ENCODE data around the gene MINAR1.

Gene MINAR1

DNA sequence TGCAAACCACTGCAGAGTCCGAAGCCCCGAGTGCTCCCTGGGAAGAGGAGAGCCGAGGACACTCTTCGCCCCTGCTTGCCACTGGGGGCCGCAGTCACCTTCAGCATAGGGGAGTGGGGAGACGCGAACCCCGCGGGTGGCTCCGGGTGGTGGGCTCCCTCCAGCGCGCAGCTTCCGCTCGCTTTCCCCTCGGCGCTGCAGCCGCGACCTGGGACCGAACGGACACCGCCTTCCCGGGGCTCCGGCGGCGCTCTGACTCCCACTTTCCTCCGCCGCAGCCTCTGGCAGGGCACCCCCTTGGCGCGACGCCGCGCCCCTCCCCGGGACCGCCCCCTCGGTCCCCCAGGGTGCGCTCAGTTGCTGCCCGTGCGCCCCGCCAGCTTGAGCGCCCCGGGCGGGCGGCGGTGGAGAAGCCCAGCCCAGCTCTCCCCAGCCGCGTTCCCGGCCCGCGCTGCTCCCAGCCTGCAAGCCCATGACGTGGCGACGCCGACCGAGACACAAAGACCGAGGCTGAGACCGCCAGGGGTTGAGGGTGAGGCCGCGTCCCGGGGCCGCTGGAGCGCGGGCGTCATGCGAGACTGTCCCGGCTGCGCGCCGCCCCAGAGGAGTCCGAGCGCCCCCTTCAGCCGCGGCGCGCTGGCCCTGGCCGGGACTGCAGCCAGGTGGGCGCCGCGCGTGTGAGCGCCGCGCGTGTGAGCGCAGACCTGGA, at the start of gene MINAR1:
MINAR1 (plus strand) TSS at position 701 of the 709 bp plus-strand sequence. CDS start 23,812 bp downstream, outside the sequence.
- no peak for DNase-seq
- H3K79me2 ChIP-seq (ENCODE audit: low read length) = no peaks in the 10 kb centered on the region
- no peaks in the 10 kb centered on the region for H3K36me3 ChIP-seq (replicated peaks; ENCODE audit: insufficient read depth, low read length)
- no peaks in the 10 kb centered on the region for H3F3A ChIP-seq (ENCODE audit: insufficient read depth, low read length)
- H3K27me3 ChIP-seq (replicated peaks; ENCODE audit: insufficient read depth, low read length) = no peaks in the 10 kb centered on the region
- H3K27ac ChIP-seq (ENCODE audit: low read length) = no peak within 1 kb of the TSS
- H4K20me1 ChIP-seq (ENCODE audit: insufficient read depth, low read length) = no peaks in the 10 kb centered on the region
- TF ChIP-seq EZH2phosphoT487 (IDR thresholded peaks at IDR 0.05; ENCODE audit: low read length) = no peak
- TF ChIP-seq EZH2 (optimal IDR thresholded peaks at IDR 0.05; ENCODE audit: low read depth, low read length) = no peak
- TF ChIP-seq CTCF (IDR thresholded peaks at IDR 0.05; ENCODE audit: low read length) = no peak
- no peaks in the 10 kb centered on the region for H3K9me2 ChIP-seq (replicated peaks; ENCODE audit: insufficient read depth, low read length)
- no peak within 1 kb of the TSS for H3K4me2 ChIP-seq (ENCODE audit: low read depth, low read length)
- no peak within 1 kb of the TSS for H3K4me3 ChIP-seq (ENCODE audit: low read length)
- no peak within 1 kb of the TSS for H2AFZ ChIP-seq (ENCODE audit: low read length)
- no peaks in the 10 kb centered on the region for H3K9me3 ChIP-seq (replicated peaks; ENCODE audit: insufficient read depth, low read length)
- H3K4me1 ChIP-seq (ENCODE audit: low read length) = peaks cover 10% of the 10 kb centered on the region; the same call in 1 of the 2 replicates
- no peak within 1 kb of the TSS for H3K9ac ChIP-seq (ENCODE audit: low read length)

- no peak overlapping the region for H3K27ac ChIP-seq (ENCODE audit: low read length)
- no peak overlapping the region for H3K4me3 ChIP-seq (ENCODE audit: low read length)
- no peak overlapping the region for H3K4me2 ChIP-seq (ENCODE audit: low read depth, low read length)
- H3K9ac ChIP-seq (ENCODE audit: low read length) = no peak overlapping the region
- no peaks in the 10 kb centered on the region for H3K9me3 ChIP-seq (replicated peaks; ENCODE audit: insufficient read depth, low read length)
- DNase-seq = no peak
- no peak for TF ChIP-seq CTCF (IDR thresholded peaks at IDR 0.05; ENCODE audit: low read length)
- TF ChIP-seq EZH2 (optimal IDR thresholded peaks at IDR 0.05; ENCODE audit: low read depth, low read length) = no peak
- no peak for TF ChIP-seq EZH2phosphoT487 (IDR thresholded peaks at IDR 0.05; ENCODE audit: low read length)
- no peaks in the 10 kb centered on the region for H3K79me2 ChIP-seq (ENCODE audit: low read length)
- no peaks in the 10 kb centered on the region for H3K9me2 ChIP-seq (replicated peaks; ENCODE audit: insufficient read depth, low read length)
- H3K4me1 ChIP-seq (ENCODE audit: low read length) = no peaks in the 10 kb centered on the region
- H3K27me3 ChIP-seq (replicated peaks; ENCODE audit: insufficient read depth, low read length) = no peaks in the 10 kb centered on the region
- no peak overlapping the region for H2AFZ ChIP-seq (ENCODE audit: low read length)
- no peaks in the 10 kb centered on the region for H4K20me1 ChIP-seq (ENCODE audit: insufficient read depth, low read length)
- no peaks in the 10 kb centered on the region for H3K36me3 ChIP-seq (replicated peaks; ENCODE audit: insufficient read depth, low read length)
- no peaks in the 10 kb centered on the region for H3F3A ChIP-seq (ENCODE audit: insufficient read depth, low read length)
Measured at GRCh38 chr15:79394231-79394630, 37.9 kb upstream of the MINAR1 start.

DNA sequence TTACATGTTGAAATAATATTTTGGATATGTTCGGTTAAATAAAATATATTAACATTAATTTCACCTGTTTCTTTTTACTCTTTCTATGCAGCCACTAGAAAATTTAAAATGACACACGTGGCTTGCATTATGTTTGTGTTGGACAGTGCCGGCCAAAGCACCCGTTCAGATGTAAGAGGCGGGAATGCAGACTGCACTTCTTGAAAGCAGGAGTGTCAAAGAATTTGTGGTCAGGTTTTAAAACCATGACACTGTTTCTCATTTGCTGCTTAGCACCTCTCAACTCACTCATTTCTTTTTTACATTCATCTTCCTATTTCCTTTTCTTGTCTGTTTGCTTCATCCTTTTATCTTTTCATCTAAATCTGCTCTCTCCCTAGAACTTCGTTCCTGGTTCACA, 35.3 kb upstream of the MINAR1 start:
- Histone ChIP-seq H3K27ac (ENCODE audit: low read length) (no peak overlapping the region), H3F3A (ENCODE audit: insufficient read depth, low read length) (no peaks in the 10 kb centered on the region), H3K79me2 (ENCODE audit: low read length) (no peaks in the 10 kb centered on the region), H3K9me2 (replicated peaks; ENCODE audit: insufficient read depth, low read length) (no peaks in the 10 kb centered on the region), H3K9ac (ENCODE audit: low read length) (no peak overlapping the region), H3K36me3 (replicated peaks; ENCODE audit: insufficient read depth, low read length) (no peaks in the 10 kb centered on the region), H3K4me2 (ENCODE audit: low read depth, low read length) (no peak overlapping the region), H4K20me1 (ENCODE audit: insufficient read depth, low read length) (no peaks in the 10 kb centered on the region), H3K9me3 (replicated peaks; ENCODE audit: insufficient read depth, low read length) (no peaks in the 10 kb centered on the region), H3K27me3 (replicated peaks; ENCODE audit: insufficient read depth, low read length) (no peaks in the 10 kb centered on the region), H3K4me3 (ENCODE audit: low read length) (no peak overlapping the region), H2AFZ (ENCODE audit: low read length) (no peak overlapping the region), H3K4me1 (ENCODE audit: low read length) (no peaks in the 10 kb centered on the region)
- no peak for DNase-seq
- TF ChIP-seq CTCF (IDR thresholded peaks at IDR 0.05; ENCODE audit: low read length) (no peak), EZH2phosphoT487 (IDR thresholded peaks at IDR 0.05; ENCODE audit: low read length) (no peak), EZH2 (optimal IDR thresholded peaks at IDR 0.05; ENCODE audit: low read depth, low read length) (no peak)

All from MM.1S (cell line).